WTC11 (cell line): ENCODE data around the gene SLAIN1. TPM values are rescaled to one million over a fixed set of nuclear protein-coding genes. Genes with fewer than 3 reads are reported as not detected.

Source experiments
- ATAC-seq: fragments of 200-7000 bp; cut with Tn5 transposase; 2 replicates; pipeline ENCODE4 v1.10.0; 2021; ENCODE audit warnings: mild to moderate bottlenecking, moderate library complexity
- CTCF ChIA-PET: fragments of 300-600 bp; sonication (Branson Sonifier 250); formaldehyde crosslinking; loops from one replicate; lab custom pipeline; 2021; ENCODE audit warnings: antibody characterized with exemption; lab: Charles Lee
- POLR2A ChIA-PET: fragments of 350-600 bp; sonication (Branson Sonifier 250); formaldehyde crosslinking; loops from one replicate; lab custom pipeline; 2021; ENCODE audit warnings: antibody characterized with exemption; lab: Charles Lee
- DNase-seq: peaks from one replicate; pipeline ENCODE4 v3.0.0; 2021; ENCODE audit warnings: low spot score
- H3K27ac Mint-ChIP-seq: 2 replicates; pipeline ENCODE4 v1.8.0; 2021; ENCODE audit warnings: mixed read lengths
- H3K27me3 Mint-ChIP-seq: 2 replicates; pipeline ENCODE4 v1.8.0; 2021; ENCODE audit warnings: low read depth, mild to moderate bottlenecking, moderate library complexity, mixed read lengths
- H3K36me3 Mint-ChIP-seq: 2 replicates; pipeline ENCODE4 v1.8.0; 2021; ENCODE audit warnings: mixed read lengths
- H3K4me1 Mint-ChIP-seq: 2 replicates; pipeline ENCODE4 v1.8.0; 2022; ENCODE audit warnings: mixed read lengths
- H3K4me3 Mint-ChIP-seq: 2 replicates; pipeline ENCODE4 v1.8.0; 2021; ENCODE audit warnings: mild to moderate bottlenecking, moderate library complexity, mixed read lengths
- H3K9me3 Mint-ChIP-seq: 2 replicates; pipeline ENCODE4 v1.8.0; 2021; ENCODE audit warnings: mixed read lengths
- AR ChIP-seq: fragments of 250-450 bp; sonication (Bioruptor Pico); IDR thresholded peaks from 2 replicates; pipeline ENCODE4 v1.9.0; 2021; ENCODE audit warnings: mild to moderate bottlenecking
- CBFB ChIP-seq: sonication (generic); formaldehyde crosslinking; IDR thresholded peaks from 2 replicates; pipeline ENCODE4 v1.8.1; 2022; ENCODE audit warnings: mild to moderate bottlenecking, low read depth, missing genetic modification reagents
- CREM ChIP-seq: sonication (generic); formaldehyde crosslinking; IDR thresholded peaks from 2 replicates; pipeline ENCODE4 v1.8.1; 2022; ENCODE audit warnings: mild to moderate bottlenecking, missing genetic modification reagents, moderate library complexity
- E2F5 ChIP-seq: sonication (generic); formaldehyde crosslinking; IDR thresholded peaks from 2 replicates; pipeline ENCODE4 v1.8.1; 2022; ENCODE audit warnings: mild to moderate bottlenecking, moderate library complexity, missing genetic modification reagents
- ESRRA ChIP-seq: sonication (generic); formaldehyde crosslinking; IDR thresholded peaks from 2 replicates; pipeline ENCODE4 v1.8.1; 2022; ENCODE audit warnings: mild to moderate bottlenecking, missing genetic modification reagents, borderline replicate concordance
- FOXK1 ChIP-seq: sonication (generic); formaldehyde crosslinking; IDR thresholded peaks from 2 replicates; pipeline ENCODE4 v1.8.0; 2022; ENCODE audit warnings: mild to moderate bottlenecking, moderate library complexity, missing genetic modification reagents
- GABPB1 ChIP-seq: sonication (generic); formaldehyde crosslinking; IDR thresholded peaks from 2 replicates; pipeline ENCODE4 v1.8.1; 2023; ENCODE audit warnings: mild to moderate bottlenecking, missing genetic modification reagents
- GTF2I ChIP-seq: fragments of 250-450 bp; sonication (Bioruptor Pico); conservative IDR thresholded peaks from 2 replicates; pipeline ENCODE4 v1.4.0; 2021; ENCODE audit warnings: mild to moderate bottlenecking
- HMGA2 ChIP-seq: fragments of 250-450 bp; sonication (Bioruptor Pico); IDR thresholded peaks from 2 replicates; pipeline ENCODE4 v1.4.0; 2021; ENCODE audit warnings: mild to moderate bottlenecking, moderate library complexity
- RORB ChIP-seq: fragments of 250-450 bp; sonication (Bioruptor Pico); IDR thresholded peaks from 2 replicates; pipeline ENCODE4 v1.9.0; 2021; ENCODE audit warnings: mild to moderate bottlenecking
- SMAD4 ChIP-seq: sonication (generic); formaldehyde crosslinking; IDR thresholded peaks from 2 replicates; pipeline ENCODE4 v1.8.0; 2022; ENCODE audit warnings: mild to moderate bottlenecking, missing genetic modification reagents
- SP1 ChIP-seq: sonication (generic); formaldehyde crosslinking; conservative IDR thresholded peaks from 2 replicates; pipeline ENCODE4 v1.8.1; 2022; ENCODE audit warnings: missing genetic modification reagents
- STAT6 ChIP-seq: sonication (generic); formaldehyde crosslinking; conservative IDR thresholded peaks from 2 replicates; pipeline ENCODE4 v1.8.1; 2023; ENCODE audit warnings: mild to moderate bottlenecking, low read depth, missing genetic modification reagents, moderate library complexity
- TEAD1 ChIP-seq: sonication (generic); formaldehyde crosslinking; IDR thresholded peaks from 2 replicates; pipeline ENCODE4 v1.8.0; 2022; ENCODE audit warnings: mild to moderate bottlenecking, missing genetic modification reagents
- ZBTB21 ChIP-seq: sonication (generic); formaldehyde crosslinking; IDR thresholded peaks from 2 replicates; pipeline ENCODE4 v1.8.1; 2023; ENCODE audit warnings: mild to moderate bottlenecking, missing genetic modification reagents, borderline replicate concordance
- ZNF138 ChIP-seq: sonication (generic); formaldehyde crosslinking; conservative IDR thresholded peaks from 2 replicates; pipeline ENCODE4 v1.8.1; 2022; ENCODE audit warnings: mild to moderate bottlenecking, moderate library complexity, missing genetic modification reagents
- ZNF396 ChIP-seq: fragments of 250-450 bp; sonication (Bioruptor Pico); IDR thresholded peaks from 2 replicates; pipeline ENCODE4 v1.8.0; 2021; ENCODE audit warnings: mild to moderate bottlenecking, moderate library complexity, borderline replicate concordance
- ZNF416 ChIP-seq: fragments of 250-450 bp; sonication (Bioruptor Pico); IDR thresholded peaks from 2 replicates; pipeline ENCODE4 v1.9.0; 2021; ENCODE audit warnings: mild to moderate bottlenecking, inconsistent platforms
- ZNF532 ChIP-seq: fragments of 250-450 bp; sonication (Bioruptor Pico); IDR thresholded peaks from 2 replicates; pipeline ENCODE4 v1.9.0; 2021; ENCODE audit warnings: mild to moderate bottlenecking, borderline replicate concordance
- total RNA-seq: library from RNA; stranded (reverse); gene quantifications from 3 replicates; pipeline ENCODE4 v1.2.3, GENCODE V29; 2021

Gene SLAIN1
- total RNA-seq, 1 experiment from 2014 or later = 29.7 TPM

GRCh38 chr13:77784515-77784914 lies 87.0 kb downstream of the SLAIN1 start:
- peak; percentile 45 for ATAC-seq
- Mint-ChIP-seq H3K4me3 (no peak overlapping the region), H3K27ac (0 out of 2 replicates have a peak overlapping the region, but pooled peaks have one; percentile 0), H3K9me3 (peaks cover 22% of the 10 kb centered on the region), H3K27me3 (no peaks in the 10 kb centered on the region), H3K4me1 (peaks cover 29% of the 10 kb centered on the region), H3K36me3 (peaks cover 25% of the 10 kb centered on the region)
- ChIA-PET POLR2A (interaction anchor here (0.6 kb wide), 1 partner anchor 819 kb away, joined by 3 read pairs; the partner anchor contains the start of gene POU4F1), CTCF (interaction anchor here (1.0 to 2.0 kb wide), 3 partner anchors 87 to 337 kb away, joined by 3 to 15 read pairs (median 3); partner anchors contain the start of gene SLAIN1)
- no peak for DNase-seq
- TF ChIP-seq E2F5 (CRISPR knock-in tag) = no peak
- no peak for TF ChIP-seq AR
- TF ChIP-seq GABPB1 (CRISPR knock-in tag) = no peak
- no peak for TF ChIP-seq SP1 (CRISPR knock-in tag)
- no peak for TF ChIP-seq ZNF396 (CRISPR knock-in tag)
- TF ChIP-seq ZBTB21 (CRISPR knock-in tag) = no peak
- no peak for TF ChIP-seq RORB (CRISPR knock-in tag)
- TF ChIP-seq CBFB = no peak
- no peak for TF ChIP-seq FOXK1 (CRISPR knock-in tag)
- TF ChIP-seq SMAD4 (CRISPR knock-in tag) = no peak
- TF ChIP-seq ZNF138 (CRISPR knock-in tag) = no peak
- no peak for TF ChIP-seq ZNF416 (CRISPR knock-in tag)

GRCh38 chr13:77786695-77787287 lies 89.3 kb downstream of the SLAIN1 start:
- CTCF ChIA-PET = interaction anchor here (0.9 to 1.6 kb wide), 2 partner anchors 24 to 334 kb away, joined by 4 to 6 read pairs; no protein-coding TSS in a partner anchor
- TF ChIP-seq GABPB1 (CRISPR knock-in tag) (no peak), ZNF532 (no peak), CREM (CRISPR knock-in tag) (no peak), STAT6 (CRISPR knock-in tag) (no peak), GTF2I (CRISPR knock-in tag) (no peak), HMGA2 (no peak), AR (no peak), TEAD1 (CRISPR knock-in tag) (no peak), ESRRA (CRISPR knock-in tag) (no peak), ZNF396 (CRISPR knock-in tag) (no peak)

More at GRCh38 chr13:77786695-77787287, 89.3 kb downstream of the SLAIN1 start:
- peaks cover 38% of the 10 kb centered on the region for H3K36me3 Mint-ChIP-seq
- H3K4me3 Mint-ChIP-seq = no peak overlapping the region
- no peak overlapping the region for H3K27ac Mint-ChIP-seq
- ATAC-seq (no peak), DNase-seq (no peak)
- peaks cover 36% of the 10 kb centered on the region for H3K9me3 Mint-ChIP-seq
- H3K4me1 Mint-ChIP-seq = peaks cover 17% of the 10 kb centered on the region
- H3K27me3 Mint-ChIP-seq = peaks cover 3% of the 10 kb centered on the region
- POLR2A ChIA-PET = interaction anchor here (0.6 kb wide), 1 partner anchor 297 kb away, joined by 3 read pairs; no protein-coding TSS in a partner anchor
